Fibroblast of mammary gland (primary cell): ENCODE data around the gene PPP2R5C.
A peak's percentile ranks its signal among the peaks of the same experiment; 100 is the strongest.

ENCODE experiments used
- DNase-seq: peaks from one replicate; pipeline ENCODE4 v3.0.0-alpha.2; 2010; ENCODE audit warnings: low read depth
- H3K4me3 ChIP-seq: 2 replicates; pipeline ENCODE4 v1.5.1; 2011; ENCODE audit warnings: low read depth, mild to moderate bottlenecking, low read length, moderate library complexity; ENCODE audit not compliant: control insufficient read depth
- CTCF ChIP-seq: conservative IDR thresholded peaks from 2 replicates; pipeline ENCODE4 v1.5.1; 2011; ENCODE audit warnings: low read depth, low read length, inconsistent platforms; ENCODE audit not compliant: control insufficient read depth, insufficient read depth

The PPP2R5C gene

GRCh38 chr14:101916816-101917412 lies 155.4 kb downstream of the PPP2R5C start:
- TF ChIP-seq CTCF, result no peak

GRCh38 chr14:101917413-101918017 lies 156.0 kb downstream of the PPP2R5C start:
- H3K4me3 ChIP-seq, result no peak overlapping the region
- no peak for DNase-seq
- no peak for TF ChIP-seq CTCF

More at GRCh38 chr14:101916816-101917412, 155.4 kb downstream of the PPP2R5C start:
- no peak overlapping the region for H3K4me3 ChIP-seq
- peak; percentile 70 for DNase-seq

GRCh38 chr14:101918065-101918989 lies 156.8 kb downstream of the PPP2R5C start:
- TF ChIP-seq CTCF, result no peak
- no peak for DNase-seq
- no peak overlapping the region for H3K4me3 ChIP-seq

GRCh38 chr14:101920271-101920670 lies 158.8 kb downstream of the PPP2R5C start:
- no peak for TF ChIP-seq CTCF
- peak; percentile 29 for DNase-seq
- H3K4me3 ChIP-seq, result no peak overlapping the region

- no peak for DNase-seq
- no peak overlapping the region for H3K4me3 ChIP-seq
- no peak for TF ChIP-seq CTCF
Observed at GRCh38 chr14:101922866-101923265, 161.4 kb downstream of the PPP2R5C start.

- H3K4me3 ChIP-seq, result no peak overlapping the region
- no peak for DNase-seq
Observed at GRCh38 chr14:101925152-101925551, 163.6 kb downstream of the PPP2R5C start.

More at GRCh38 chr14:101925152-101925551, 163.6 kb downstream of the PPP2R5C start:
- no peak for TF ChIP-seq CTCF
